Stimulated activated naive CD8-positive, alpha-beta T cell treated with anti-CD3 and anti-CD28 coated beads, Interleukin-15, amount 100 ng/mL, for 72 hours (primary cell): Measurements from ENCODE around the gene NPFF.
"Not testable (repeated sequence)": the region's sequence is repeated elsewhere in the genome, so short reads cannot be mapped to it uniquely, and the experiment has no call there.

Experiments
- ATAC-seq: fragments of 150-1000 bp; cut with Tn5 transposase; 2 replicates; pipeline ENCODE4 v1.10.0; 2021; ENCODE audit warnings: mild to moderate bottlenecking, moderate library complexity
- DNase-seq, 2 donors: peaks; one replicate each; pipeline ENCODE4 v3.0.0; 2021 to 2022
- H3K27ac Mint-ChIP-seq, 2 donors: one replicate each; pipeline ENCODE4 v1.8.0; 2022; ENCODE audit warnings: mild to moderate bottlenecking in 2 of 2, mixed read lengths in 2 of 2, moderate library complexity in 2 of 2
- H3K27me3 Mint-ChIP-seq: one replicate; pipeline ENCODE4 v1.8.0; 2022; ENCODE audit warnings: mixed read lengths
- H3K4me1 Mint-ChIP-seq: one replicate; pipeline ENCODE4 v1.8.0; 2022; ENCODE audit warnings: mild to moderate bottlenecking, mixed read lengths
- H3K4me3 Mint-ChIP-seq, 2 donors: one replicate each; pipeline ENCODE4 v1.8.0; 2022; ENCODE audit warnings: mild to moderate bottlenecking in 2 of 2, mixed read lengths in 2 of 2, moderate library complexity in 1 of 2
- H3K9me3 Mint-ChIP-seq, 2 donors: one replicate each; pipeline ENCODE4 v1.8.0; 2022; ENCODE audit warnings: mixed read lengths in 2 of 2

Gene NPFF

DNA sequence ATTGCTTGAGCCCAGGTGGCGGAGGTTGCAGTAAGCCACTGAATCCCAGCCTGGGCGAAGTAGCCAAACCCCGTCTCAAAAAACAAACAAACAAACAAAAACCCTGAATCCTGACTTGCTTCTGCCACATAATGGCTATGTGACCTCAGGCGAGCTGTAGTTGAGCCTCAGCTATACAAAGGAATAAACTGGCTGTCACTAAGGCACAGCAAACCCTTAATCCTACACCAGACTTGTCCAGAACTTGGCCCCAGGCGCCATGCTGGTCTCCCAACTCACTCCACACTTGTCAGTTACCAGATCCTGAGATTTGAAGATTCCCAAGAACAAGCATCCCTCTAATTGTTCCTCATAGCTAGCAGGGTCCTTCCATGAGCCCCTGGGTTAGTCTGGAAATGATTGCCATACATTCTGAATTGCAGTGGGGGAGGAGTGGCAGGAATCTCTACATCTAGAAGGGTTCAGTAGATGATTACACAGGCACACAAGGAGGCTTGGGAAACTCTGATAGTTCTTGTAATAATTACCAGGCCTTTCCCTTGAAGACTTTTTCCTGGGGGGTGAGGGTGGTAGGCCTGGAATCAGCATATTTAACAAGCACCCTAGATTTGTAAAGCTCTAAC lies 17.9 kb downstream of the NPFF start:
- DNase-seq (no peak), ATAC-seq (no peak)
- Mint-ChIP-seq H3K4me1 (peaks cover 55% of the 10 kb centered on the region), H3K4me3 (no peak overlapping the region), H3K27me3 (no peaks in the 10 kb centered on the region), H3K27ac (no peak overlapping the region), H3K9me3 (no peaks in the 10 kb centered on the region)

DNA sequence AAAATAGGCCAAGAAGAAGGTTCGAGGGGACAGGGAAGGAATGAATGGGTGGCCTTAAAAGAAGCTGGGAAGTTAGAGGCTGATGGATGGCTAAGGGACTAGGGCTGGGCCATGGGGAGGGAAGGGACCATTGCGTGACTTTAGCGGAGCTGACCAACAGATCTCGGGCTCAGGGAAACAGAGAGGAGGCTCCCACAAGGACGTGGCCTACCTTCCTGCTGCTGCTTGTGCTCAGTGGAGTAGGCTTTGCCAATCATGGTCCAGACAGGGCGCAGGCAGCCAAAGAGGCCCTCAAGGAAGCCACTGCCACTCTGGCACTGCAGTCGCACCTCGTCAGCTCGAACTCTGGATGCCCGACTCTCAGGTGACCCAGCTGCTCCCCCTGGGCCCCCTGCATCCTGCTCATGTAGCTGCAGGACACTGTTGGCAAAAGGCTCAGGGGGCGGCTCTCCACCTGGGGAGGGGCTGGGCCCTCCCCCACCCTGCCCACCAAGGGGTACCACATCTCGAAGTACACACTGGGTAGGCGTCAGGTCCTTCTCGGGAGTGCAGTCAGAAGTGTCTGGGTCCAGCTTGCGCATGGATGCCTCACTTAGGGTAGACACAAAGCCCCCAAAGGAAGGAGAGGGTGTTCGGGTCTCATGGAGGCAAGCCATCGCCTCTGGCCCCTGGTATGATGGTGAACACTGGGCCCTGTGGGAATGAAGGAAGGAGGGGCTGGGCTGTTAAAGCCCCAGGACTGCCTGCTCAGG lies 20.4 kb downstream of the NPFF start:
- Mint-ChIP-seq H3K4me1 (peaks cover 36% of the 10 kb centered on the region), H3K27me3 (no peaks in the 10 kb centered on the region), H3K9me3 (no peaks in the 10 kb centered on the region), H3K27ac (peak overlapping the region in 1 of 2 donors; percentile 16), H3K4me3 (no peak overlapping the region)
- no peak for DNase-seq
- ATAC-seq: no peak

DNA sequence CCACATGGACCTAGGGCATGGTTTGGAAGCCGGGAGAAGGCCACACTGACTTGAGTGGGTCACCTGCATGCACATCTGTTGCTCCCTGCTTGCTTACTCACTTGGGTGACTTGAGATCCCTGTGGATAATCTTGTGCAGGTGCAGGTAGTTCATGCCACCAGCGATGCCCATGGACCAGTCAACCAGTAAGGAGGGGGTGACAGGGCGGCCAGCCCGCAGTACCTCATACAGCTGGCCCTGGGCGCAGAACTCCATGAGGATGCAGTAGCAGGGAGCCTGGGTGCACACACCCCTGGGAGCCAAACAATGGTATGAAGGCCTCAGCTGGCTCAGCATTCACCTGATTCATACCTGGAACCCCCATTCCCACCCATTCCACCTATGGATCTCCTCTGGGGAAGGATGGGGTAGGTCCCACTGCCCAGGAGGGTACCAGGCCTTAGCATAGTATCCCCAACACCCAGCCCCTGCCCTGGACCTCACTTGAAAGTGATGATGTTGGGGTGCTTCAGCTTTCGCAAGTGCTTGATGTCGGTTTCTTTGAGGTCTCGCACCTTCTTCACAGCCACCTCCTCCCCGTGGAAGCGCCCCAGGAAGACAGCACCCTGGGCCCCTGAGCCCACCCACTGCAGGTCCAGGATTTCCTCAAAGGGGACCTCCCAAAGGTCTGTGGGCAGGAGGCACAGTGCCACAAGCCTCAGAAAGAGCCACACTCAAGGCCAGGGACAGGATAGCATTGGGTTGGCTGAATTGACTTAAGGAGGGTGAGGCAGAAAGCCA lies 21.1 kb downstream of the NPFF start:
- no peaks in the 10 kb centered on the region for H3K27me3 Mint-ChIP-seq
- no peak overlapping the region for H3K4me3 Mint-ChIP-seq
- DNase-seq: no peak
- no peak for ATAC-seq
- H3K9me3 Mint-ChIP-seq: no peaks in the 10 kb centered on the region
- H3K4me1 Mint-ChIP-seq: peaks cover 38% of the 10 kb centered on the region
- H3K27ac Mint-ChIP-seq: peak overlapping the region in 1 of 2 donors; percentile 19

GRCh38 chr12:53484686-53485575 lies 22.4 kb downstream of the NPFF start:
- Mint-ChIP-seq H3K27ac (peak overlapping the region in 1 of 2 donors; percentile 78), H3K4me1 (peaks cover 38% of the 10 kb centered on the region), H3K27me3 (no peaks in the 10 kb centered on the region), H3K4me3 (no peak overlapping the region), H3K9me3 (no peaks in the 10 kb centered on the region)
- DNase-seq (no peak), ATAC-seq (no peak)

- DNase-seq (no peak), ATAC-seq (peak; percentile 26)
- no peak overlapping the region for H3K4me3 Mint-ChIP-seq
- H3K27ac Mint-ChIP-seq: no peak overlapping the region
- H3K4me1 Mint-ChIP-seq: peaks cover 41% of the 10 kb centered on the region
- H3K9me3 Mint-ChIP-seq: no peaks in the 10 kb centered on the region
- no peaks in the 10 kb centered on the region for H3K27me3 Mint-ChIP-seq
Measured at GRCh38 chr12:53483979-53484377, 23.3 kb downstream of the NPFF start.

DNA sequence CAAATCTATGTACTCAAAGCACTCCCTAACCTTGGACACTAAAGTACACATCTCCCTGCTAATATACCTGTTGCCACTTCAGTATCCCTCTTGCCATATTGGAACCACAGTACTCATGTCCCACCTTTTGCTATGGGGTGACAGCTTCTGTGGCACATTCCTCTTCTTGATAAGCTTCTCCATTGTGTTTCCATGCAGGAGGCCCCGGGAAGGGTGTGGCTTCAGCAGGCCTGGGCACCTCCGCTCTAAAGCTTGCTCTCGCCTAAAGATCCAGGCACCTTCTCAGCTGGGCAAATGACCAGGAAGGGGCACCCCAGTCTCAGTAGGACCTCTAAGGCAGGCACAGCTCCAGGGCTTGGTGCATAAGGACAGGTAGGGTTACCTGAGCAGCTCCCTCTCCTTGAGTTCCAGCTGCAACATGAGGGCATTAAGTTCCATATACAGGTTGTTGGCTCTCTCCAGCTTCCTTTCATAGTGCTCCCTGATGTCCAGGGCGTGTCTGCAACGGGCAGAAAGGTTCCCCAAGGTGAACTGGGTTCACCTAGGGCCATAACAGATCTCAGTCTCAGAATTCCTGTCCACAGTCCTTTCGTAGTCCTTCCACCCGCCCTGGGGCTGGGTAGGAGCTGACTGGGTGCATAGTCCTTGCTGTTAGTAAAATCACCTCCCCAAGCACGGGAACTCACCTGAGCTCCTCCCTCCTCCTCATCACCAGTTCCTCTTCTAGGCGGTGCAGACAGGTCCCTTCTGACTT lies 23.9 kb downstream of the NPFF start:
- no peak overlapping the region for H3K27ac Mint-ChIP-seq
- peak; percentile 8 for ATAC-seq
- no peak for DNase-seq
- no peaks in the 10 kb centered on the region for H3K27me3 Mint-ChIP-seq
- H3K9me3 Mint-ChIP-seq: no peaks in the 10 kb centered on the region
- H3K4me1 Mint-ChIP-seq: peaks cover 45% of the 10 kb centered on the region
- no peak overlapping the region for H3K4me3 Mint-ChIP-seq

DNA sequence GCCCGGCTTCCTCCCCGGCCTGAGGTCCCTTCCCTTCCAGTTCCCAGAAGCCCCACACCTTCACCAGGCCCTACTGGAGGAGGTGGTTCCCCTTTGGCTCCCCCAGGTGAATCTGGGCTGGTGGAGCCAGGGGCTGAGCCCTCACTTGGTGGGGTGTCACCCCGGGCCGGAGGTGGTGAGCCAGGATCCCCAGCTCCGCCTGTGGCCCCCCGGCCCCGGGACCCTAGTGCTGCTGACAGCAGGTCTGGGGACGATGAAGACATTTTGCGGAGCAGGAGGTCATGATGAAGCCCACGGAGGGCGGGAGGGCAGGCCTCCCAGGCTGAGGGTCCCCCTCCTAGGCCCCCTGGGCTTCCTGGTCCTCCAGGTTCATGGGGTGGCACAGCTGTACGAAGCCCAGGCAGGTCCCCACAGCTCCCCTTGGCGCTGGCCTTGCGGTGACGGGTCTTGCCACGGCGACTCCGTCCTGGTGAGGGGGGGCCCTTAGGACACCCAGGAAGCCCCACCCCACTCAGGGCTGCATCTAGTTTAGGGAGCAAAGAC lies 24.6 kb downstream of the NPFF start:
- no peak for DNase-seq
- Mint-ChIP-seq H3K4me3 (no peak overlapping the region), H3K27ac (no peak overlapping the region), H3K27me3 (no peaks in the 10 kb centered on the region), H3K9me3 (no peaks in the 10 kb centered on the region), H3K4me1 (peaks cover 39% of the 10 kb centered on the region)
- ATAC-seq: no peak

DNA sequence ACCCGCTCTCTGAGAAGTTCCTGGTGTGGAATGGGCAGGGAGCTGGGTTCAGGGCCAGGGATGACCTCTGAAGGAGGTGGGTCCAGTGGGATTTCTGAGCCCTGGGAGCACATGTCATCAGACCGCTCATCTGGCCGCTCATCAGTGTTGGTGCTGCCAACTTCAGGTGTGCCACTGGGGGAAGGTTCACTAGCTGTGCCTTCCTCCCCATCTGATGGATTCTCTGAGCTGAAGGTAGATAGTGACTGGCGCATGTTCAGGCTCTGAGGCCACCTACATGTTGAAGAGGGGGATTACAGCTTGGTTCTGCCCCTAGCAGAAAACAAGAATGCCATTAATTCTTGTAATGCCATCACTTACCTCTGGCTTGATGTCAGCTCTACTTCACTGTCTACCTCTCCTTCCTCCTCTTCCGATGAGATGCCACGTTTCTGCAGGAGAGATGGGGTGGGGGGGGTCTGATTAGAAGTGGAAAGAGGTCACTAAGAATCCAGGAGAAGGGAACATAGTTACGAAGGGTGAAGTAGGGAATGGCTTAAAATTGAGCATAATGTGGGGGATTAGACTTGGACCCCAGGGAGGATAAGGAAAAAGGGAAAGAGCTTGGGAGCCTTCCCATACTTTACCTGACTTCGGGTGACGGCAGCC lies 25.2 kb downstream of the NPFF start:
- H3K27me3 Mint-ChIP-seq: no peaks in the 10 kb centered on the region
- ATAC-seq (peak; percentile 53), DNase-seq (no peak)
- H3K9me3 Mint-ChIP-seq: no peaks in the 10 kb centered on the region
- H3K4me1 Mint-ChIP-seq: peaks cover 35% of the 10 kb centered on the region
- H3K4me3 Mint-ChIP-seq: peak overlapping the region in 1 of 2 donors; percentile 7
- H3K27ac Mint-ChIP-seq: peak overlapping the region in 1 of 2 donors; percentile 92

DNA sequence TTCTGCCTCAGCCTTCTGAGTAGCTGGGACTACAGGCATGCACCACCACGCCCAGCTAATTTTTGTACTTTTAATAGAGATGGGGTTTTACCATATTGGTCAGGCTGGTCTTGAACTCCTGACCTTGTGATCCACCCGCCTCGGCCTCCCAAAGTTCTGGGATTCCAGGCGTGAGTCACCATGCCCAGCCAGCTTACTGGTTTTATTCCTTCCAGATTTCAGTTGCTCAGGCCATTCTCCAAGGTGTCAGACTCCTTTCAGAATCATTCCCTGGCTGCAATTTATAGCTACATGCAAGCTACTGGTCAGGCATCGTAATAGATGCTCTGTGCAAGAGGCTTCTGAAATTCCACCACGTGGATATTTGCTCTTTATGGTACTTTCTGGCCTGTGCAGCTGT lies 25.8 kb downstream of the NPFF start:
- H3K4me3 Mint-ChIP-seq, H3K27me3 Mint-ChIP-seq, DNase-seq, ATAC-seq, H3K9me3 Mint-ChIP-seq: not testable (repeated sequence)
- Mint-ChIP-seq H3K4me1 (peaks cover 37% of the 10 kb centered on the region), H3K27ac (peak overlapping the region in 1 of 2 donors; percentile 52)

- H3K4me1 Mint-ChIP-seq: peaks cover 35% of the 10 kb centered on the region
- DNase-seq (no peak), ATAC-seq (no peak)
- H3K27ac Mint-ChIP-seq: peak overlapping the region; percentile 6 to 52
- H3K27me3 Mint-ChIP-seq: no peaks in the 10 kb centered on the region
- no peaks in the 10 kb centered on the region for H3K9me3 Mint-ChIP-seq
- H3K4me3 Mint-ChIP-seq: no peak overlapping the region
Measured at GRCh38 chr12:53480491-53481442, 26.5 kb downstream of the NPFF start.

GRCh38 chr12:53479331-53479730 lies 28.0 kb downstream of the NPFF start:
- H3K4me1 Mint-ChIP-seq: peaks cover 36% of the 10 kb centered on the region
- DNase-seq (no peak), ATAC-seq (no peak)
- H3K4me3 Mint-ChIP-seq: no peak overlapping the region
- no peaks in the 10 kb centered on the region for H3K27me3 Mint-ChIP-seq
- H3K27ac Mint-ChIP-seq: no peak overlapping the region
- no peaks in the 10 kb centered on the region for H3K9me3 Mint-ChIP-seq

DNA sequence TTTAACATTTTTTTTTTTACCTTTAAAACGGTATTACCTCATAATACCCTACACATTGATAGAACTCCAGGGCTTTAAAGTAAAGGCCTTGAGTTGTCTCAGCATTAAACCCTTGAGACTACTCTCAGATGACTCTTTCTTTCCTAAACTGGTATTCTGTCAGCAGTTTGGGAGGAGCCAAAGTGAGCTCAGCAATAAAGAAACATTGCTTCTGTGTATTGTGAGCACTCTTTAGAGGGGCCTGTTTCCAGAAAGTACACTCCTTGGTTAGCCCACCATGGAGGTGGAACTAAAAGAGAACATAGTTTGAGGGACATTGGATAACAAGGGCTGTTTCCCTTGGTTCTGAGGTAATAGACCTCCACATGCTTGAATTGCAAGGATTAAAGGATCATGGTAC lies 28.4 kb downstream of the NPFF start:
- DNase-seq (no peak), ATAC-seq (no peak)
- H3K4me1 Mint-ChIP-seq: peaks cover 41% of the 10 kb centered on the region
- peak overlapping the region in 1 of 2 donors; percentile 25 for H3K27ac Mint-ChIP-seq
- no peaks in the 10 kb centered on the region for H3K27me3 Mint-ChIP-seq
- H3K9me3 Mint-ChIP-seq: no peaks in the 10 kb centered on the region
- H3K4me3 Mint-ChIP-seq: no peak overlapping the region

GRCh38 chr12:53476769-53477209 lies 30.5 kb downstream of the NPFF start:
- peak overlapping the region; percentile 29 to 92 for H3K27ac Mint-ChIP-seq
- no peaks in the 10 kb centered on the region for H3K9me3 Mint-ChIP-seq
- H3K27me3 Mint-ChIP-seq: no peaks in the 10 kb centered on the region
- ATAC-seq (peak; percentile 50), DNase-seq (no peak)
- no peak overlapping the region for H3K4me3 Mint-ChIP-seq
- peaks cover 55% of the 10 kb centered on the region for H3K4me1 Mint-ChIP-seq
